A549 (cell line): Measurements from ENCODE around the gene INPP4B.

Source experiments
- CEBPB ChIP-seq, 2 experiments: fragments of >200 bp in 1 of 2; sonication (Bioruptor Twin) in 1 of 2; formaldehyde crosslinking in 1 of 2; IDR thresholded peaks; 2 replicates each; pipeline ENCODE4 v1.6.1; 2012 to 2016
- CTCF ChIP-seq: fragments of >200 bp; sonication (Bioruptor Twin); formaldehyde crosslinking; IDR thresholded peaks from 3 replicates; pipeline ENCODE4 v1.5.1; 2016
- EHMT2 ChIP-seq: fragments of 200-600 bp; sonication (generic); IDR thresholded peaks from 2 replicates; pipeline ENCODE4 v1.6.1; 2016; ENCODE audit warnings: antibody characterized with exemption, low read depth, mild to moderate bottlenecking, moderate library complexity
- FOSB ChIP-seq: fragments of 250-450 bp; sonication (Bioruptor Pico); IDR thresholded peaks from 2 replicates; pipeline ENCODE4 v1.5.0; 2020; ENCODE audit warnings: mild to moderate bottlenecking, moderate library complexity
- FOSL2 ChIP-seq, 2 experiments: fragments of 450-650 bp in 1 of 2; fragments of >200 bp in 1 of 2; sonication (Bioruptor Twin) in 1 of 2; formaldehyde crosslinking; IDR thresholded peaks; 2 replicates each; pipeline versions ENCODE4 v1.5.0 to v1.6.1; 2016 to 2020; ENCODE audit warnings: mild to moderate bottlenecking in 1 of 2, moderate library complexity in 1 of 2
- HOXA7 ChIP-seq: fragments of 250-450 bp; sonication (Bioruptor Pico); IDR thresholded peaks from 2 replicates; pipeline ENCODE4 v1.5.0; 2020; ENCODE audit warnings: mild to moderate bottlenecking, moderate library complexity
- MAZ ChIP-seq: fragments of 150-350 bp; IDR thresholded peaks from 2 replicates; pipeline ENCODE4 v1.6.1; 2014; ENCODE audit warnings: antibody characterized with exemption, low read depth, low read length, borderline replicate concordance
- NFE2L2 ChIP-seq: fragments of 150-350 bp; conservative IDR thresholded peaks from 2 replicates; pipeline ENCODE4 v1.6.1; 2014; ENCODE audit warnings: low read length
- POLR2A ChIP-seq: IDR thresholded peaks from 2 replicates; pipeline ENCODE4 v1.6.1; 2012; ENCODE audit warnings: mild to moderate bottlenecking, low read length
- RAD21 ChIP-seq, 2 experiments: fragments of >200 bp in 1 of 2; sonication (Bioruptor Twin) in 1 of 2; formaldehyde crosslinking in 1 of 2; IDR thresholded peaks in 1 of 2; conservative IDR thresholded peaks in 1 of 2; 2 replicates in 1 of 2; 3 replicates in 1 of 2; pipeline ENCODE4 v1.6.1; 2012 to 2018; ENCODE audit warnings: inconsistent platforms in 1 of 2
- REST ChIP-seq: fragments of 200-600 bp; sonication (generic); IDR thresholded peaks from 2 replicates; pipeline ENCODE4 v1.6.1; 2016; ENCODE audit warnings: antibody characterized with exemption, mild to moderate bottlenecking, moderate library complexity
- SMC3 ChIP-seq: fragments of >200 bp; sonication (Bioruptor Twin); formaldehyde crosslinking; IDR thresholded peaks from 3 replicates; pipeline ENCODE4 v1.6.1; 2018; ENCODE audit warnings: inconsistent platforms
- ZC3H11A ChIP-seq: fragments of 450-650 bp; IDR thresholded peaks from 2 replicates; pipeline ENCODE4 v1.6.1; 2014; ENCODE audit warnings: antibody characterized with exemption, mild to moderate bottlenecking
- TF ChIP-seq, protein P1 (sequence below): IDR thresholded peaks from 2 replicates; pipeline ENCODE4 v1.6.1; 2012

DNA sequence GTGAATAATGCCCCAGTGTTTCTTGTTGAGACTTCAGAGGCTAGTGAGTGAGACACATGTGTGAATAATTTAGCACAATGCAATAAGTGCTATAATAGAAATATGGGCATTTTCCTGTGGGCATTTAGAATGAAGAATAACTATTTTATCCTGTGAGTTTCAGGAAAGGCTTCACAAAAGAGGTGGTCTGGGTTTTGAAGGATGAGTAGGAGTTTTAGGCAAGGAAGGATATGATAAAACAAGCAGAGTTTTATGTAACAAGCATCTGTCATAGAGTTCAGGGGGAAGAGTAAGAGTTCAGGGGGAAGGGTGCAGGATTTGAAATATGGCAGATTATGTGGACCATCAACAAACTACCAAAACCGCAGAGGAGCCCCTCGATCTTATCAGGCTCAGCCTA, 529.2 kb downstream of the INPP4B start:
- TF ChIP-seq CTCF = no peak
- TF ChIP-seq, protein P1, sequence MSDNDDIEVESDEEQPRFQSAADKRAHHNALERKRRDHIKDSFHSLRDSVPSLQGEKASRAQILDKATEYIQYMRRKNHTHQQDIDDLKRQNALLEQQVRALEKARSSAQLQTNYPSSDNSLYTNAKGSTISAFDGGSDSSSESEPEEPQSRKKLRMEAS = no peak
- TF ChIP-seq NFE2L2 = no peak
- TF ChIP-seq POLR2A = no peak
- no peak for TF ChIP-seq SMC3
- no peak for TF ChIP-seq HOXA7 (CRISPR knock-in tag)
- TF ChIP-seq EHMT2 = no peak
- no peak for TF ChIP-seq CEBPB (IDR thresholded peaks at IDR 0.05)
- no peak for TF ChIP-seq FOSB (CRISPR knock-in tag)
- TF ChIP-seq RAD21 (conservative IDR thresholded peaks at IDR 0.05 in 1 of 2, IDR thresholded peaks at IDR 0.05 in 1 of 2) = no peak
- no peak for TF ChIP-seq ZC3H11A
- TF ChIP-seq FOSL2 (IDR thresholded peaks at IDR 0.05) = no peak
- no peak for TF ChIP-seq FOSL2 (CRISPR knock-in tag; IDR thresholded peaks at IDR 0.05)
- TF ChIP-seq REST = no peak
- no peak for TF ChIP-seq MAZ
